Naive thymus-derived CD8-positive, alpha-beta T cell (primary cell): ENCODE data around the gene HES6. TPM values are rescaled to one million over a fixed set of nuclear protein-coding genes. Genes with fewer than 3 reads are reported as not detected.

Experiments
- ATAC-seq, 2 donors: fragments of 150-1000 bp; cut with Tn5 transposase in 1 of 2; sonication (Bioruptor Pico), chemical (Tn5 transposase) in 1 of 2; 1 replicate in 1 of 2; 2 replicates in 1 of 2; pipeline ENCODE4 v1.10.0; 2021; ENCODE audit warnings: mild to moderate bottlenecking in 2 of 2, moderate library complexity in 2 of 2
- POLR2A ChIA-PET: fragments of 350-600 bp; sonication (Branson Sonifier 250); formaldehyde crosslinking; loops from one replicate; lab custom pipeline; 2021; ENCODE audit warnings: antibody characterized with exemption; lab: Charles Lee
- DNase-seq, 10 donors: peaks; one replicate each; pipeline versions ENCODE4 v3.0.0 to v3.0.0-alpha.2; 2020 to 2022
- H3K27ac Mint-ChIP-seq, 10 donors: one replicate each; pipeline ENCODE4 v1.8.0; 2020 to 2022; ENCODE audit warnings: mild to moderate bottlenecking in 10 of 10, mixed read lengths in 10 of 10, moderate library complexity in 4 of 10, inconsistent platforms in 1 of 10
- H3K27me3 Mint-ChIP-seq, 5 donors: one replicate each; pipeline ENCODE4 v1.8.0; 2021 to 2022; ENCODE audit warnings: mixed read lengths in 5 of 5
- H3K36me3 Mint-ChIP-seq, 3 donors: one replicate each; pipeline ENCODE4 v1.8.0; 2020 to 2022; ENCODE audit warnings: mixed read lengths in 3 of 3, mild to moderate bottlenecking in 2 of 3, inconsistent platforms in 1 of 3
- H3K4me1 Mint-ChIP-seq, 4 donors: one replicate each; pipeline ENCODE4 v1.8.0; 2021 to 2022; ENCODE audit warnings: mixed read lengths in 4 of 4
- H3K4me3 Mint-ChIP-seq, 10 donors: one replicate each; pipeline ENCODE4 v1.8.0; 2020 to 2022; ENCODE audit warnings: mild to moderate bottlenecking in 10 of 10, mixed read lengths in 10 of 10, moderate library complexity in 6 of 10, inconsistent platforms in 1 of 10
- H3K9me3 Mint-ChIP-seq, 9 donors: one replicate each; pipeline ENCODE4 v1.8.0; 2020 to 2022; ENCODE audit warnings: mixed read lengths in 9 of 9, mild to moderate bottlenecking in 3 of 9, inconsistent platforms in 1 of 9, moderate library complexity in 1 of 9
- polyA plus RNA-seq, 3 donors: library from polyadenylated mRNA; unstranded; fragments of 300-500 nt; fragmentation: Illumina TruSeq; gene quantifications; one replicate each; pipeline ENCODE4 v1.2.3, GENCODE V29; 2021
- total RNA-seq, 8 experiments: library from RNA in 2 of 8; stranded (reverse) in 2 of 8; gene quantifications; one replicate each; pipeline ENCODE4 v1.2.3 and lab custom pipeline; 2021 to 2026

Gene HES6
- 1 to 10 TPM; 1.7 to 2.0 TPM for total RNA-seq
- 1 to 10 TPM in 1 of 3 donors, under 1 TPM in 1, not detected in 1; 0.33 to 2.0 TPM for polyA plus RNA-seq
- total RNA-seq (lab: John Stamatoyannopoulos, UW), result 0.67 to 7.9 (median 1.3) reads per million in 6 experiments

GRCh38 chr2:238239863-238240756 lies at the start of gene HES6:
HES6 (minus strand) TSS chr2:238240038; CDS start chr2:238239905, 133 bp downstream.
- Mint-ChIP-seq H3K4me3 (peak within 1 kb of the TSS; percentile 81 to 96 (median 91)), H3K36me3 (peaks cover 0 to 6% (median 0%) of the 10 kb centered on the region in 3 donors), H3K27ac (peak within 1 kb of the TSS in 2 of 10 donors; percentile 58 to 80), H3K27me3 (peaks cover 11 to 33% (median 14%) of the 10 kb centered on the region in 5 donors), H3K9me3 (no peaks in the 10 kb centered on the region), H3K4me1 (peaks cover 7 to 13% (median 11%) of the 10 kb centered on the region in 4 donors)
- POLR2A ChIA-PET, result interaction anchor here (0.5 to 2.3 kb wide), 5 partner anchors 36 to 302 kb away, joined by 3 to 7 read pairs (median 3); no protein-coding TSS in a partner anchor
- peak; percentile 75 to 78 for ATAC-seq
- DNase-seq, result peak; percentile 41 to 83 (median 67)

GRCh38 chr2:238289574-238289973 lies 49.7 kb upstream of the HES6 start:
- peak in 1 of 10 donors; percentile 13 for DNase-seq
- POLR2A ChIA-PET, result interaction anchor here (0.9 to 1.3 kb wide), 4 partner anchors 24 to 138 kb away, joined by 3 to 6 read pairs (median 4); no protein-coding TSS in a partner anchor
- Mint-ChIP-seq H3K4me3 (peak overlapping the region; percentile 88 to 99 (median 93)), H3K9me3 (no peaks in the 10 kb centered on the region), H3K36me3 (no peaks in the 10 kb centered on the region), H3K27me3 (peaks cover 0 to 2% (median 0%) of the 10 kb centered on the region in 5 donors), H3K4me1 (peaks cover 14 to 47% (median 42%) of the 10 kb centered on the region in 4 donors), H3K27ac (peak overlapping the region; percentile 84 to 99 (median 98))
- ATAC-seq, result no peak

- H3K27me3 Mint-ChIP-seq, result peaks cover 0 to 2% (median 0%) of the 10 kb centered on the region in 5 donors
- peak; percentile 88 for ATAC-seq
Measured at GRCh38 chr2:238288650-238289573, 49.1 kb upstream of the HES6 start.

GRCh38 chr2:238287737-238288649 lies 48.2 kb upstream of the HES6 start, which contains the start of gene PER2:
PER2 (minus strand) TSS chr2:238288610; CDS start chr2:238277936, 10,674 bp downstream.
- Mint-ChIP-seq H3K27me3 (peaks cover 0 to 2% (median 0%) of the 10 kb centered on the region in 5 donors), H3K4me3 (peak within 1 kb of the TSS; percentile 88 to 99 (median 93)), H3K9me3 (no peaks in the 10 kb centered on the region), H3K4me1 (peaks cover 23 to 62% (median 53%) of the 10 kb centered on the region in 4 donors), H3K27ac (peak within 1 kb of the TSS; percentile 84 to 99 (median 98)), H3K36me3 (no peaks in the 10 kb centered on the region)
- peak in 7 of 10 donors; percentile 17 to 71 (median 33) for DNase-seq
- peak; percentile 13 to 35 for ATAC-seq
- POLR2A ChIA-PET, result interaction anchor here (0.7 to 1.3 kb wide), 5 partner anchors 25 to 320 kb away, joined by 3 to 4 read pairs (median 3); no protein-coding TSS in a partner anchor

More at GRCh38 chr2:238288650-238289573, 49.1 kb upstream of the HES6 start:
- peaks cover 14 to 53% (median 45%) of the 10 kb centered on the region in 4 donors for H3K4me1 Mint-ChIP-seq
- H3K27ac Mint-ChIP-seq, result peak overlapping the region; percentile 84 to 99 (median 98)
- peak; percentile 94 to 99 (median 97) for DNase-seq
- POLR2A ChIA-PET, result interaction anchor here (0.7 to 1.3 kb wide), 8 partner anchors 24 to 321 kb away, joined by 3 to 6 read pairs (median 4); no protein-coding TSS in a partner anchor
- no peaks in the 10 kb centered on the region for H3K9me3 Mint-ChIP-seq
- peak overlapping the region; percentile 88 to 99 (median 93) for H3K4me3 Mint-ChIP-seq
- H3K36me3 Mint-ChIP-seq, result no peaks in the 10 kb centered on the region

- H3K9me3 Mint-ChIP-seq, result no peaks in the 10 kb centered on the region
- no peaks in the 10 kb centered on the region for H3K36me3 Mint-ChIP-seq
- ATAC-seq (no peak), DNase-seq (peak in 1 of 10 donors; percentile 2)
- H3K4me1 Mint-ChIP-seq, result peaks cover 28 to 71% (median 59%) of the 10 kb centered on the region in 4 donors
- H3K27me3 Mint-ChIP-seq, result peaks cover 0 to 2% (median 0%) of the 10 kb centered on the region in 5 donors
- POLR2A ChIA-PET, result interaction anchor here (0.6 to 1.3 kb wide), 2 partner anchors 96 to 319 kb away, joined by 3 to 4 read pairs; no protein-coding TSS in a partner anchor
- peak overlapping the region; percentile 72 to 89 (median 79) for H3K4me3 Mint-ChIP-seq
- H3K27ac Mint-ChIP-seq, result peak overlapping the region; percentile 31 to 99 (median 88)
Measured at GRCh38 chr2:238286987-238287736, 47.3 kb upstream of the HES6 start.

GRCh38 chr2:238286551-238286950 lies 46.7 kb upstream of the HES6 start:
- Mint-ChIP-seq H3K36me3 (no peaks in the 10 kb centered on the region), H3K4me1 (peaks cover 28 to 73% (median 63%) of the 10 kb centered on the region in 4 donors), H3K9me3 (no peaks in the 10 kb centered on the region), H3K4me3 (peak overlapping the region; percentile 72 to 89 (median 79)), H3K27ac (peak overlapping the region in 7 of 10 donors; percentile 53 to 99 (median 89)), H3K27me3 (peaks cover 0 to 2% (median 0%) of the 10 kb centered on the region in 5 donors)
- POLR2A ChIA-PET, result interaction anchor here (0.6 kb wide), 1 partner anchor 95 kb away, joined by 3 read pairs; no protein-coding TSS in a partner anchor
- ATAC-seq, result no peak
- DNase-seq, result no peak

GRCh38 chr2:238286095-238286494 lies 46.3 kb upstream of the HES6 start:
- no peaks in the 10 kb centered on the region for H3K9me3 Mint-ChIP-seq
- H3K36me3 Mint-ChIP-seq, result no peaks in the 10 kb centered on the region
- POLR2A ChIA-PET, result no interaction called here
- H3K27ac Mint-ChIP-seq, result peak overlapping the region in 6 of 10 donors; percentile 10 to 99 (median 54)
- no peak for ATAC-seq
- DNase-seq, result no peak
- peak overlapping the region in 4 of 10 donors; percentile 10 to 88 (median 48) for H3K4me3 Mint-ChIP-seq
- H3K4me1 Mint-ChIP-seq, result peaks cover 28 to 73% (median 65%) of the 10 kb centered on the region in 4 donors
- H3K27me3 Mint-ChIP-seq, result peaks cover 0 to 2% (median 0%) of the 10 kb centered on the region in 5 donors

GRCh38 chr2:238285653-238286082 lies 45.8 kb upstream of the HES6 start:
- Mint-ChIP-seq H3K4me3 (peak overlapping the region in 2 of 10 donors; percentile 13 to 88), H3K27me3 (peaks cover 0 to 2% (median 0%) of the 10 kb centered on the region in 5 donors), H3K9me3 (no peaks in the 10 kb centered on the region), H3K4me1 (peaks cover 28 to 74% (median 66%) of the 10 kb centered on the region in 4 donors), H3K36me3 (no peaks in the 10 kb centered on the region), H3K27ac (peak overlapping the region in 2 of 10 donors; percentile 21 to 99)
- ATAC-seq (no peak), DNase-seq (peak in 1 of 10 donors; percentile 9)
- POLR2A ChIA-PET, result no interaction called here

- H3K36me3 Mint-ChIP-seq, result no peaks in the 10 kb centered on the region
- ATAC-seq, result no peak
- POLR2A ChIA-PET, result no interaction called here
- H3K9me3 Mint-ChIP-seq, result no peaks in the 10 kb centered on the region
- H3K4me1 Mint-ChIP-seq, result peaks cover 33 to 73% (median 63%) of the 10 kb centered on the region in 4 donors
- H3K27me3 Mint-ChIP-seq, result peaks cover 0 to 2% (median 0%) of the 10 kb centered on the region in 5 donors
- peak overlapping the region in 2 of 10 donors; percentile 17 to 99 for H3K27ac Mint-ChIP-seq
- H3K4me3 Mint-ChIP-seq, result no peak overlapping the region
- no peak for DNase-seq
Measured at GRCh38 chr2:238284802-238285515, 45.1 kb upstream of the HES6 start.
